Measurements from ENCODE around the gene PRSS38.

Gene PRSS38

DNA sequence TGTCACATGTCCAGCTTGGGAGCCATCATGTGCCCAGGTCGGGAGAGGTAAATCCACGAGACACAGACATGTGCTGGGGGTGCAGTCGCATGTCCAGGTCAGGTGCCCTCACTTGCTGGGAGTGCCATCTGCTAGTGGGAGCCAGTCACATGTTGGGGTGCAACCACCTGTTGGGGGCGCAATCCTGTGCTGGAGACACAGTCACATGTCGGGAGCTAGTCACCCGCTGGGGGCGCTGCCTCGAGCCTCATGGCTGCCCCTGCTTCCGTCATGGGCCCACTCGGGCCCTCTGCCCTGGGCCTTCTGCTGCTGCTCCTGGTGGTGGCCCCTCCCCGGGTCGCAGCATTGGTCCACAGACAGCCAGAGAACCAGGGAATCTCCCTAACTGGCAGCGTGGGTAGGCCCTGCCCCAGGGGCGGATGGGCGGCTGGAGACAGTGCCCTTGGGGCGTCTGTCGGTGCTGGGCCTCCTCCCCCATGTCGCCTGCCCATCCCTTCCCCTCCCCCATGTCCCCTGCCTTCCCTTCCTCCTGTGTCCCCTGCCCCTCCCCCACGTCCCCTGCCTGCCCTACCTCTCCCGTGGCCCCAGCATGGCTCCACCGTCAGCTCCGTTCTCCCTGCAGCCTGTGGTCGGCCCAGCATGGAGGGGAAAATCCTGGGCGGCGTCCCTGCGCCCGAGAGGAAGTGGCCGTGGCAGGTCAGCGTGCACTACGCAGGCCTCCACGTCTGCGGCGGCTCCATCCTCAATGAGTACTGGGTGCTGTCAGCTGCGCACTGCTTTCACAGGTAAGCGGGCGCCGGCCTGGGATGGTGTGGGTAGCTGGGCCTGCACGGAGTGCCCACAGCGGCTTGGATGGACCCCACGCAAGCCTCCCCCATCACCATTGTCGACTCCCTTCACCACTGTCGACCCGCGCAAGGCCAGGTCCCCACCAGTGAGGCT, at the start of gene PRSS38:
Gene PRSS38 (plus strand): TSS at position 208 of the 942 bp plus-strand sequence. CDS start 42 bp downstream, at position 250.
- DNase-seq = no peak

DNA sequence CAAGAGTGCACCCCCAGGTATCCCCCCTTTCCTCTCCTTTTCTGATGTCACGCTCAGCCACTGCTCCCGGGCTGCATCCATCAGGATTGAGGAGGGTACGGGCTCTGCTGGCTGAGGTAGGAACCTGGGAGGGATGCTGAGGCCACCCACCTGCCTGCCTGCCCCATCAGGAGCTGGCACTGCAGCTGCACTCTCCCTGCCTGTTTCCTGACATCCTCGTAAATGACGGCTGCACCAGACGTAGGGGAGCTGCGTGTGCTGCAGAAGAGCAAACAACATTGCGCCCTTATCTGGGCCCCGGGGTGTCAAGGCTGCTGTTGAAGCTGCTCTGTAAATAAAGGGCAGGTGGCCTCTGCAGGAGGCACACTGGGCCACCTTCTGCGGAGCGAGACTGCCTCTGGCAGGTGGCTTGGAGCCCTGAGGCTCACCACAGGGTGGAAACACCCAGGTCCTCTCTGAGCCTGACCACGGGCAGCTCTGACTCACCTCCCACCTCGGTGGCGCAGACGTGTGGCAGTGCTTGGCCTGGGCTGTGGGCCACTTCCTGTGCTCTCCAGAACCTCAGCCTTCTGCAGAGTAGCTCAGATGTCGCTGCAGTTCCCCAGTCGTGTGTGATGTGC, 49.4 kb upstream of the PRSS38 start:
- DNase-seq = peak; percentile 40 to 47

DNA sequence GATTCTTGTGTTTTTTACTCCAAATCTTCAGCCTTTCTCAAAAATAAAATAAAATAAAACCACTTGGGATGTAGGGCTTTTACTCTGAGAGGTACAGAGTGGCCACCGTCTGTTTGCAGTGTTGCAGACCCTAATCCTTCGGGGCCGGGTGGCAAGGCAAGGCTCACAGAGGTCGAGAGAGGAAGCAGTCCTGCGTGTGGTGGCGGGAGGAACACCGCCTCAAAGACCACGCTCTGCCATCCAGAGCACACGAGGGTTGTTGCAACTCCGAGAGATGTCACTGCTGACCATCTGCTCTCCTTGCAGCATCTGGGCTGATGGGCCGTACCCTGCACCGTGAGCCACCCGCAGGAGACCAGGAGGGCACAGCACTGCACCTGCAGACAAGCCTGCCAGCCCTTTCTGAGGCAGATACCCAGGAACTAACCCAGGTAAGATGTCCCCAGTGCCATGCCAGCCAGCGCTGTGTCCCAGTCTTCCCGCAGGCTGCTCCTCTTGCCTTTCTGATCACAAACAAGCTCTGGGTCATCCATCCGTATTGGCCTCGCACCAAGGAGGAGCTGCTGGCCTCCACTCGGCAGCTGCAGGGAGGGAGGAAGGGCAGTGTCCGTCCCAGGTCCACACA, 48.7 kb upstream of the PRSS38 start:
- no peak for DNase-seq

DNA sequence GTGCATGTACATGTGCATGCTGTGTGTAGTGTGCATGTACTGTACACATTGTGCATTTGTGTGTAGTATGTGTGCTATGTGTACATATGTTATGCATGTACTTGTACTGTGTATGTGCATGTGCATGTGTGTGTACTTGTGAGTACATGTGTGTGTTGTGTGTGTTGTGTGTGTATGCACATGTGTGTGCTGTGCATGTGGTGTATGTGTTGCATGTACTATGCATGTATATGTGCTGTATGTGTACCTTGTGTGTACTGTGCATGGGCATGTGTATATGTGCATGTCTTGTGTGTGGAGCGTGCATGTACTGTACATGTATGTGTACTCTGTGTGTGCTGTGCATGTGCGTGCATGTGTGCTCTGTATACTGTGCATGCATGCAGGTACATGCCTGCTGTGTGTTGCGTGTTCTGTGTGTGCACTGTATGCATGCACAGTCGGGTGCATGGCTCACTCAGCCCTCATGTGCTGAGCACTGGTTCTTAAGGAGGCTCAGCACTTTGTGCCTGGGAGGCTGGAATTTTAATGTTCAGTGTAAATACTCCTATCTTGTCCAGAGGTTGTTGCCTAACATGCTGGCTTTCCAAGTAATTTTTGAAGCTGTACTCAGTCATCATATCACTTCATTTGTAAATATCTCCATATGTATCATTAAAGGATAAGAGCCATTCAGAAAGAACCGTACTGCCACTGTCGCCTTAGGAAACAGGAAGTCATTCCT, 47.9 kb upstream of the PRSS38 start:
- no peak for DNase-seq

DNA sequence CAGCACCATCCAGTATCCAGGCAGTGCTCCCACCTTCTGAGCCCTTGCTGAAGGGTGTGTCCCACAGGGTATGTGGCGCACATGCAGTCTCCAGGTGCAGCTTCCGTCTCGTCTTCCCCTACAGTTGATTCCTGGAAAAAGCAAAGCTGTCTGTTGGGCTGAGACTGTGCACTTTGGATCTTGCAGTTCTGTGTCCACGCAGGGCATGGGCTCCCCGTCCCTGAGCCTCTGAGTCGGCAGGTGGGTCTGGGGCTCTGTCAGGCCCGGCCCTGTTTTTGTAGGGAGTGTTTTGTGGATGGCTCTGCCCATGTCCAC, 47.4 kb upstream of the PRSS38 start:
- no peak for DNase-seq

DNA sequence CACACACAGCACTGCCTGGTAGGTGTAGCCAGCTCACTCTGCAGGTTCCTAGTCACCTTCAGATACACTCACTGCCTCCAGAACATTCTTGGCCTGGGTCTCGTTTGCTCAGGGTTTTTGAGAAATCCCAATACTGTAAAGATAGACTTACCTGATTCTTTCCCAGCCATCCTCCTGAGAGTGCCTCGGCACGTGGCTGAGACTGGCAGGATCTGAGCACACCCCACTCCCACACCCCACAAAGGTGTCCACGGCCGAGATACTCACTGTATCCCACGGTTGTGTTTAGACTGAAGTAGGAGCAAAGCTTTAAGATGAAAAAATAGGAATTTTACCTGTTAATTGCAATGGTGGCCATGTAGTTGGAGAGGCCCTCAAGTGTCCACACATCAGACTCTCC, 46.8 kb upstream of the PRSS38 start:
- DNase-seq = no peak

DNA sequence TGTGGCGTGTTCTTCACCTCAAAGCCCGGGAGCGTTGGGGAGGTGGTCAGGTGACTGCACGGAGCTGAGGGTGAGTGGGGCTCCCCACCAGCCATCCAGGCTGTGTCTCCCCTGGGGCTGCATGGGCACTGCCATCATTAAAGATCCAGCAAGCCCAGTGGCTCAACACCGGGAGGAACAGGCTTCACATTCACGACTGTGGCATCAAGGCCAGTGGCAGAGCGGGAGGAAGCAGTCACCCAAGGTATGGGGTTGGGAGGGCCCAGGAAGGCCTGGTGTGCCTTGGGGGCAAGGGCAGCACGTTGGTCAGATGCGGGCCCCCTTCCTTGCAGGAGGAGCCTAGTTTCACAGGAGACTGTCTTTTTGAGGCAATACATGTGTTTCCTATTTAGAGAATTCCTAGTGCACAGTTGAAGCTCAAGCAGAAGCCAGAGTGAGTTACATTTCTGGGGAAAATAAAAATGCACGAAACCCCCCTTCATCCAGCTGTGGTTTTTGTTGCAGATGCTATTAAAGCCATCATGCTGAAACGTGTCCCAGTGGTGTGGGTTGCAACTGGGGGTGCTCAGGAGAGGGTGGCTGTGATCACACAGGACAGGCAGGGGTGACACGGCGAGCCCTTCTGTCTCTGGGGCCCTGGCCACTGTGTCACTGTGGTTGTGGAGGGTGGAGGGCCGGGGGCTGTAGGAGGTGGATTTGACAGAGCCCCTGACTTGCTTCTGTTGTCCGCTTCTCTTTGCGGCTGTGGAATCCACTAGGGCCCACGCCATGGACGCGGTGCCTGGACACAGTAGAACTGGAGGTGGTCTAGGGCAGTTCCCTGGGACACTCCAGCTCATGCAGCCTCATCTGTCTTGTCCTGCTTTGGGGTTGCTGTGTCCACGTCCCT, 46.2 kb upstream of the PRSS38 start:
- no peak for DNase-seq

DNA sequence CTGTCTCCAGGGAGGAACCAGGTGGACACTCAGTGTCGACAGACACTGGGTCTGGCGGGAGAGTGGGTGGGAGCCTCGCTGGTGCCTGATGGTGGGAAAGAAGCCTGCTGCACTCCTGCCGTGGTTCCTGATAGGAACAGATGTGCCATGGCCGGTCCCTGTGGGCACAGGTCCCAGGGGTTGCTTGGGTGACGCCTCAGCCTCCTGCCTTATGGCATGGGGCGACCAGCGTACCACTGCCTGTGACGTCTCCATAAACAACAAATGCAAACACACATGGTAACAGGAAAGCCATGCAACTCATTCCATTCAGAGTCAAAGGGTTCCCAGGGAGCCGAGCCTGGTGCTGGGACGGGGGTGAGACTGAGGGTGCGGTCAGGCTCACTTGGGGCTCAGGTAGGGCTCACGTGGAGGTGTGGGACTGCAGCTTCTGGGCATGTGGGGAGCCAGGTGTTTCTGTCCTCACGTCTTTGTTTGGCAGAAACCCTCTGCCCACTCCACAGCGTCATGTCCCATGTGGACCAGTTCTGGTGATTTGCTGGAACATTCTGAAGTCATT, 45.5 kb upstream of the PRSS38 start:
- DNase-seq = no peak

DNA sequence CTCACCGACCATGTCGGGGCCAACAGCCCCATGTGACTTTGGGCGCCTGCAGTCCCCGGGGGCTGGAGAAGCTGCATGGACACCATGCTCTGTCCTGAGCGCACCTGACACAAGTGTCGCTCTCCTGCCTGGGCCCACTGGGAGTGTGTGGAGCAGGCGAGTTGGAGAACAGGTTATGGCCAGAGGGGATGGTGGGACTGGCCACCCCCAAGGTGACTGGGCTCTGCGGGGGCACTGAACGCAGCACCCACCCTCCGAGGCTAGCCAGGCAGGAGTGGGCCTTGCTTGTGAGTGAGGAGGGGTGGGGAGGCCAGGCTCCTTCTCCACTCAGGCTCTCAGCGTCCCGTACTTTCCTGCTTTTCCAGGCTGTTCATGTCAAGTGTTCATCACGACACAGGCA, 44.7 kb upstream of the PRSS38 start:
- DNase-seq = no peak

DNA sequence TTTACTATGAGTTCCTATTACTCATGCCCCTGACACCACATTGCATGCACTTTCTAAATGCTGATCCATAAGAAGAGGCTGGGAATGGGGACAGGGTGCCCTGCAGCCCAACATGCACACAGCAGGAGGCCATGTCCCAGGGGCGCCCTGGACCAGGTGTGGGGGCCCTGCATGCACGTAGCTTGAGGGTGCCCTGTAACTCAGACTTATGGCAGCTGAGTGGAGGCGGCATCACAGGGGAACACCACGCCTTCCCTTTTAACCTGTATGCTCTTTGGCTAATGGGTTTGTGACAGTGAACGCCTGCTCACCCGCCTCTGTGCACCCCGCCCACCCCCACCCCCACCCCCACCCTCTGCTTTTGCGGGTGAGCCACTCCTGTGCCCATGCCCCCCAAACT, 44.1 kb upstream of the PRSS38 start:
- no peak for DNase-seq

DNA sequence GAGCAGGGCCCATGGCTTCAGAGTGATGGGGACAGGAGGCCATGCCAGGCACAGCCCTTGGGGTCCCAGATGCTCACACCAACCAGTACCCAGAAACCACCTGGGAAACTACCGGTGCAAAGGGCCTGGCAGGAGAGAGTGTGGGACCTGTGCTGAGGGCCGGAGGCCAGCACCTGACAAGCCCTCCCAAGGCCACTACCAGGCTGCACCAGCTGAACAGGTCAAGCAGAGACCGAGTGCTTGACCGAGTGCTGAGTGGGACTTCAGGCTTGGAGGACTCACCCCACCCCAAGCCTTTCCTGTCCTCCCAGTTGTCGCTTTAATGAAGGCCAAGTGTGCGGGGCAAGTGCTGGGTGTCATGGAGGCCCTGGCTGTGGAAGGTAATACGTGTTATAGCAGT, 43.7 kb upstream of the PRSS38 start:
- DNase-seq = no peak

DNA sequence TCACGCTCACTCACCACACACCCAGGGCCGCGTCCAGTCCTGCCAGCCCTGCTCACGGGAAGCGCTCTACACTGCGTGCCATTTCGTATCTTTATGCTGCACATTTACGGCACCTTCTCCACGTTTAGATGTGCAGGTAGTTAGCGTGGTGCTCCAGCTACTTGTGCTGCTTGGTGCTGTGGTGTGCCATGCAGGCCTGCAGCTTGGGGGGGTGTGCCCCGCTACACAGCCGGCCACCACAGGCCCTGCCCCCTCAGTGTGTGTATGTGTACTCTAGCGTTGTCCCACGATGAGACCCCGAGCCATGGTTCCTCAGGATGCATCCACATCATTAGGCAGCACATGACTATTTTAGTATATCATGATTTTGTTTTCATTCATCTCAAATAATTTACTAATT, 41.9 kb upstream of the PRSS38 start:
- DNase-seq = no peak

DNA sequence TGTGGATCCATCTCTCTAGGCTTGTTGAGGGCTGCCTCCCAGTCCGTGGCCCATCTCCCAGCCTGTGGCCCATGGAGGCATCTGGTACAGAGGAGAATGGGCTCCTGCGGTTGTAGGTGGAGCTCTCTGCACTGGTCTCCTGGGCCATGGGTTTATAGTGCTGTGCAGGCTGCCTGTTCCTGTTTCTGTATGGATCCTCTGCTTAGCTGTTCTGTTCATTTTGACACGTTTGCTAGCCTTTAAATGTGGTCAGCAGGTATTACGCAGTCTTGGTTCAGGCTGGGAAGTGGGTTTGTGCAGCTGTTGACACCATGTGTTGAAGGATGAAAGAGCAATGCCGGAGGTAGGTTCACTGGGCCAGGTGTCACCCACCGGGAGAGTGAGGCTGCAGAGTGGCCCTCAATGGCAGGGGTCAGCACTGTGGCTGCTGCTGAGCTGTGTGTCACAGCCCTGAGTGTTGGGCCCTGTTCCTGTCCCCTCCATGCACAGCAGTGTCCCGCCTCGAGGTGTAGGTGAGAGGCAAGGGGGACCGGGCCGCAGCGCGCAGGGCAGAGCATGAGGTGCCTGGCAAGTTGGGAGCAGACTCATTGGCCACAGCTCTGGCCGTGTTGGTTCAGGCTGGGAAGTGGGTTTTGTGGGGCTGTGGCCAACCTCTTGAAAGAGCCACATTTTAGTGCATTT, 41.3 kb upstream of the PRSS38 start:
- DNase-seq = no peak

DNA sequence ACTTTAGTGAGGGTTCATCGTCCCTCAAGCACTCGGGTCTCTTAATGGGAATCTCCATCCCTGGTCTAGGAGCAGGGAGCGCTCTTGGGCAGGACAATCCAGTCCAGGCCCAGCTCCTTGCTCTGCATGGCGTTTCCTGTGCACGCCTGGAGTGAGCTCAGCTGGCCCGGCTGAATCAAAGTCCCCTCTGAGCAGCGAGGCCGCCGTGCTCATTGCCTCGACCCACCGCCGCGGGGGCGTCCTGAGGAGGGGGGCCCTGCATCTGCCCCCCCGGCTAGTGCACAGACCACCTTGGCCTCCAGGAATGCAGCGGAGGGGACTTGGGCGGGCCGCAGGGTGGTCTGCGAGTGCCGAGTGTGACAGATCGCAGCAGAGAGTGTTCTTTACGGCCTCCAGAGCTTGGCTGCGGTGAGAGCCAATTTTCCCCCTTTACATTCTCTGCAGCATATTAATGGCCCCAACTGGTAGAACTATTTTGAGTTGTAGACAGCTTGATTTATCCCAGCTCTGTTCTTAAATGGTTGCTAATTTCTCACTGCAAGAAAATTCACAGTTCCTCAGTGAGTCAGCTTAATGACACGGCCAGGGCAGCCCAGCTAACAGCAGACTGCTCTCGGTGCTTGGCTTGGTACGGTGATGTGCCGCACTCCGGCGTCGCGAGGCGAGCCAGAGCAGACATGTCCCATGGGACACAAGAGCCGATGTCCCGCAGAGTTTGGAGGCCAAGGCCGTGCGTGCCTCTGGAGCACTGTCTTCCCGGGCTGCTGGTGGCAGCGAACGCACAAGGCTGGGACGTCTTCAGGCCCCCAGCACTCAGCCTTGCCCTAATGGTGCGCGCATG, 40.4 kb upstream of the PRSS38 start:
- no peak for DNase-seq

DNA sequence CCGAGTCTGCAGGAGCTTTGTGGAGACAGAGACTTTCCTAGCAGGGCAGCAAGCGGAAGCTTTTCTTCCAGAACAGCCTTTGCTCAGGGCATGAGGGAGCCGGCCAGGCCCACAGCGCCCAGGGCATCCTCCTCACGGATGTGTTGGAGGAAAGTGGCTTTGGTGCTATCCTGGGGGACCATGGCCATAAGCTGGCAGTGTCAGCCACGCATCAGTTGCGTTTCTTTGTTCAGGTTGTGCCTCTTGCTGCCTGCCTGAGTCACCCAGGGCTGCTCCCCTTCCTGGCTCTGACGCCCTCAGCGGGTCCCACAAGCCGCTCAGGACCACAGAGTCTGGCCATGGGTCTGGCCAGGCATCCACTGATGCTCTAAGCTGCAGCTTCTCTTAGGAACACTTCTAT, 39.6 kb upstream of the PRSS38 start:
- no peak for DNase-seq

DNA sequence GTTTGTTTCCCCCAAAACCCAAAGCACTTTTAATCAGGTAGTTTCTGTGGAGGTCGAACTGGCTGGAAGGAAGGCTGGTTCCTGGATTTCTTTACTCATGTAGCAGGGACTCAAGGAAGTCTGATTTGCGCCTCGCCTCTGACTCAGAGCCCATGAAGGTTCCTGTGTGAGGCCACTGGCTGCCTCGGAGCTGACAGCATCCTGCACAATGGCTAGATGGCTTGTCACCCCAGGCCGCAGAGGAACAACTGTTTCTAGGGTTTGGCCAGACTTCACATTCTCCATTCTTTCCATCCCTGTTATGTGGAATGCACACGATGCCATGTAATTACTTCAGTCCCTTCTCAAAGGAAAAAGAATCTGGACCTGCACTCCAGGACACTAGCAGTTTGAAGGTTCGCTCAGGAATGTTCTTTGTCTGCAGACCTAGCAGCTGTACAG, 39.1 kb upstream of the PRSS38 start:
- DNase-seq = no peak

DNA sequence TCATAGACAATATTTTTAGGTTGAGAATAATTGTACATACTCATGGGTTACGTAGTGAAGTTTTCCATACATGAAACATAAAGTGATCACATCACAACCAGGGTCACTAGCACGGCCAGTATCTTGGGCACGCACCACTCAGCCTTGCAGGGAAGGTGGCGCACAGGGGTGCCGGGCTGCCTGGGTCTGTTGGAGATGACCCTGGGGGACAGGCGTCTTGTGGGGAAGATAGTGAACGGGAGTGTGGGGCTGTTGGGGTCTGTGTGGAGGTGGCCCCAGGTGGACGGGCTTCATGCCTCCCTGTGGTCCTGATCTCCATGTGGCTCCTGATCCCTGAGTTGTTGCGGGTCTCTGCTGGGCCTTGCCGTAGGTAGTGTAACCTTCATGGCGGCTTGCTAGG, 38.3 kb upstream of the PRSS38 start:
- no peak for DNase-seq

DNA sequence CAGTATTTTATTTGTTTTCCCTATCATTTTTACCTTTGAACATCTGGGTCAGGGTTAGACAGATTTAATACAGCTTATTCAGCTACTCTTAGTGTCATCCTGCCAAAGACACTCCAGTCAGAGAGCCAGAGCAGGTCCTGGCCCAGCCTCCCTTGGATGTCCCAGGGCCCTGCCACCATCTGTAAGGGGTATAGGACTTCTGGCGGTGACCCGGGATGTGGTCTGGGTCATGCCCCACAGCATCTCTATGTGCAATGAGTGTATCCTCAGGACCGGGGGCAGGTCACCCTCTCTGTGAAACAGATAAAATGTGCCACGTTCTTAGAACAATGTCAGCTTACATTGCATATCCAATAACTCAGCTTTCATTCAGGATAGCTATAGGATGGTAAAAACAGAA, 37.8 kb upstream of the PRSS38 start:
- DNase-seq = no peak

DNA sequence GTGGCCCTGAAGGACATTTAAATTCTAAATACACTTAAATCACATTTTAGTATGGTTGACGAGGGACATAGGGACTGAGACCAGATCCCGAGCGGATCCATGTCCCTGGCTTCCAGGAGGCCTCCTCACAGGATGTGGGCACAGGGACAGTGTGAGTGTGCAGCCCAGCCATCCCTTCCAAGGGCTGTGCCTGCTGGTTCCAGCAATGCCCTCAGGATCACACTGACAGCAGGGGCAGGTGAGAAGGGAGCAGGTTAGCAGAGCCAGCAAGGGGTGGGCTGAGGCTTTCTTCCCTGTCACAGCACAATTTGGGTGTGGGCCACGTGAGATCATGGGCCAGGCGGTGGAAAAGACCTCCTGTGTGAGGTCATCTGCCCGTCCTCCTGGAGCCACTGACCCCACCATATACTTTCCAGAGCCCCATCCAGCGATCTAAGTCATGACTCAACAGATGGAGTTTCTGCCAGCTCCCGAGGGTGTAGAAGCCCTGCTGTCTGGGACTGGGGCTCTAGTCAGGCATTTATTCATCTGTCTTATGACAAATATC, 37.0 kb upstream of the PRSS38 start:
- no peak for DNase-seq

DNA sequence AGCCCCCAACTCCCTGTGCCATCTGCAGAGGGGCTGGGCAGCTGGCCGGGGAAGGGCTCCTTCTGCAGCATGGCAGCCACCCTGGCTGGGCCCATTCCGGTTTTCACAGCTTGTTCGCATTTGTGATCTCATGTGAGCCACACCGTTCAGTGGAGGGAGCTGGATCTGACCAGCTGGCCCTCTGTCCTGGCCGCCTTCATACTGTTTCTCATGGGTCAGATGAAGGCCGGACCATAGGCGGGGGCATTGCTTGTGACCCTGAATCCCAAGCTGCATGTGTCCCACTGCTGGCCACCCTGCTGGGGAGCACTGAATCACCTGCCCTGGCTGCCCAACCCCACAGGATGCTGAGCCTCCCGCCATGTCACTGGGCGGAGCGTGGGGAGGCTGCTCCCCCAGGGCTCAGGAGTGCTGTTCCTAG, 36.4 kb upstream of the PRSS38 start:
- DNase-seq = no peak
